Loucy (cell line): ENCODE results near the gene PPM1L.

ENCODE experiments used
- H2AFZ ChIP-seq: fragments of 200-600 bp; sonication (generic); 2 replicates; pipeline ENCODE4 v1.6.0; 2016; ENCODE audit warnings: antibody characterized with exemption, mild to moderate bottlenecking, low read length, moderate library complexity
- H3F3A ChIP-seq: fragments of 200-600 bp; 2 replicates; pipeline ENCODE4 v1.6.0; 2016; ENCODE audit warnings: antibody characterized with exemption, low read depth, mild to moderate bottlenecking
- H3K27me3 ChIP-seq: fragments of 200-600 bp; sonication (generic); 2 replicates; pipeline ENCODE4 v1.6.1; 2014; ENCODE audit warnings: low read length, mild to moderate bottlenecking; ENCODE audit not compliant: insufficient read depth, poor library complexity, severe bottlenecking
- H3K36me3 ChIP-seq: fragments of 200-600 bp; sonication (generic); 2 replicates; pipeline ENCODE4 v1.6.1; 2016; ENCODE audit warnings: low read length; ENCODE audit not compliant: insufficient read depth
- H3K4me1 ChIP-seq: fragments of 200-600 bp; sonication (generic); 2 replicates; pipeline ENCODE4 v1.5.1; 2014; ENCODE audit warnings: low read length, mild to moderate bottlenecking; ENCODE audit not compliant: insufficient read depth, poor library complexity, severe bottlenecking
- H3K4me2 ChIP-seq: fragments of 200-600 bp; sonication (generic); 2 replicates; pipeline ENCODE4 v1.6.0; 2014; ENCODE audit warnings: antibody characterized with exemption, low read length, low read depth, mild to moderate bottlenecking; ENCODE audit not compliant: poor library complexity, severe bottlenecking
- H3K4me3 ChIP-seq: fragments of 200-600 bp; sonication (generic); 2 replicates; pipeline ENCODE4 v1.5.1; 2014; ENCODE audit warnings: low read length, mild to moderate bottlenecking, mixed read lengths; ENCODE audit not compliant: poor library complexity, severe bottlenecking
- H3K79me2 ChIP-seq: fragments of 200-600 bp; sonication (generic); 2 replicates; pipeline ENCODE4 v1.6.1; 2014; ENCODE audit warnings: low read length; ENCODE audit not compliant: insufficient read depth
- H3K9ac ChIP-seq: fragments of 200-600 bp; sonication (generic); 2 replicates; pipeline ENCODE4 v1.6.0; 2014; ENCODE audit warnings: mild to moderate bottlenecking, low read depth, low read length, moderate library complexity; ENCODE audit not compliant: poor library complexity, severe bottlenecking
- H3K9me2 ChIP-seq: fragments of 200-600 bp; sonication (generic); replicated peaks from 2 replicates; pipeline ENCODE4 v1.6.1; 2016; ENCODE audit warnings: low read depth, low read length, mixed read lengths
- H3K9me3 ChIP-seq: fragments of 200-600 bp; sonication (generic); 2 replicates; pipeline ENCODE4 v1.6.1; 2014; ENCODE audit warnings: mild to moderate bottlenecking, antibody characterized with exemption, low read length, low read depth; ENCODE audit not compliant: insufficient read depth
- H4K20me1 ChIP-seq: fragments of 200-600 bp; sonication (generic); 2 replicates; pipeline ENCODE4 v1.6.0; 2014; ENCODE audit warnings: antibody characterized with exemption, low read length, mild to moderate bottlenecking; ENCODE audit not compliant: insufficient read depth, poor library complexity, severe bottlenecking
- CTCF ChIP-seq: fragments of 200-600 bp; sonication (generic); conservative IDR thresholded peaks from 2 replicates; pipeline ENCODE4 v1.5.1; 2014; ENCODE audit warnings: mild to moderate bottlenecking, antibody characterized with exemption, low read length
- EZH2phosphoT487 ChIP-seq: fragments of 200-600 bp; IDR thresholded peaks from 2 replicates; pipeline ENCODE4 v1.6.1; 2018; ENCODE audit warnings: antibody characterized with exemption, mild to moderate bottlenecking, moderate library complexity, borderline replicate concordance

PPM1L gene

GRCh38 chr3:161016417-161017313 is 260.6 kb downstream of the PPM1L start:
- no peaks in the 10 kb centered on the region for H3K9me2 ChIP-seq
- H3K4me1 ChIP-seq = no peaks in the 10 kb centered on the region
- H3K4me2 ChIP-seq = no peak overlapping the region
- TF ChIP-seq CTCF (no peak), EZH2phosphoT487 (no peak)
- no peak overlapping the region for H2AFZ ChIP-seq
- H3K36me3 ChIP-seq = no peaks in the 10 kb centered on the region
- no peaks in the 10 kb centered on the region for H3K79me2 ChIP-seq
- no peaks in the 10 kb centered on the region for H3F3A ChIP-seq
- no peak overlapping the region for H3K9ac ChIP-seq
- no peak overlapping the region for H3K4me3 ChIP-seq
- no peaks in the 10 kb centered on the region for H3K9me3 ChIP-seq
- no peaks in the 10 kb centered on the region for H3K27me3 ChIP-seq
- no peaks in the 10 kb centered on the region for H4K20me1 ChIP-seq

- no peaks in the 10 kb centered on the region for H3K27me3 ChIP-seq
- H3K9me2 ChIP-seq = no peaks in the 10 kb centered on the region
- no peaks in the 10 kb centered on the region for H3F3A ChIP-seq
- no peak overlapping the region for H2AFZ ChIP-seq
- no peaks in the 10 kb centered on the region for H3K79me2 ChIP-seq
- no peak overlapping the region for H3K9ac ChIP-seq
- H4K20me1 ChIP-seq = no peaks in the 10 kb centered on the region
- no peak overlapping the region for H3K4me3 ChIP-seq
- H3K36me3 ChIP-seq = no peaks in the 10 kb centered on the region
- no peak overlapping the region for H3K4me2 ChIP-seq
- H3K4me1 ChIP-seq = no peaks in the 10 kb centered on the region
- H3K9me3 ChIP-seq = peaks cover 1% of the 10 kb centered on the region; the same call in 1 of the 2 replicates
- TF ChIP-seq CTCF (no peak), EZH2phosphoT487 (no peak)
These were observed 261.9 kb downstream of the PPM1L start for GRCh38 chr3:161017971-161018370.

GRCh38 chr3:161020256-161020655 is 264.2 kb downstream of the PPM1L start:
- Histone ChIP-seq H3K79me2 (no peaks in the 10 kb centered on the region), H3K27me3 (no peaks in the 10 kb centered on the region), H3F3A (no peaks in the 10 kb centered on the region), H3K4me2 (no peak overlapping the region), H3K4me1 (no peaks in the 10 kb centered on the region), H3K9me3 (peaks cover 15% of the 10 kb centered on the region; the same call in 1 of the 2 replicates), H3K36me3 (no peaks in the 10 kb centered on the region), H4K20me1 (no peaks in the 10 kb centered on the region), H2AFZ (no peak overlapping the region), H3K4me3 (no peak overlapping the region), H3K9me2 (no peaks in the 10 kb centered on the region), H3K9ac (no peak overlapping the region)
- TF ChIP-seq CTCF (no peak), EZH2phosphoT487 (no peak)
